Natural killer cell (primary cell): ENCODE data around the gene RYR3. TPM values are rescaled to one million over a fixed set of nuclear protein-coding genes. Genes with fewer than 3 reads are reported as not detected.

ENCODE experiments used
- ATAC-seq, 3 donors: fragments of 150-1000 bp in 2 of 3; fragments of 200-7000 bp in 1 of 3; cut with Tn5 transposase; 1 replicate in 1 of 3; 2 replicates in 2 of 3; pipeline ENCODE4 v1.10.0; 2021; ENCODE audit warnings: mild to moderate bottlenecking in 2 of 3, moderate library complexity in 2 of 3
- DNase-seq, 2 donors: peaks; one replicate each; pipeline versions ENCODE4 v3.0.0 to v3.0.0-alpha.2; 2013 to 2021; ENCODE audit warnings: mixed read lengths in 1 of 2
- H3K27ac ChIP-seq: one replicate; pipeline ENCODE4 v1.5.1; 2013; ENCODE audit warnings: mild to moderate bottlenecking, low read length
- H3K27me3 ChIP-seq: one replicate; pipeline ENCODE4 v1.6.1; 2013; ENCODE audit warnings: low read length; ENCODE audit not compliant: control insufficient read depth, insufficient read depth
- H3K36me3 ChIP-seq: one replicate; pipeline ENCODE4 v1.6.1; 2013; ENCODE audit warnings: low read length; ENCODE audit not compliant: control insufficient read depth, insufficient read depth
- H3K4me1 ChIP-seq: one replicate; pipeline ENCODE4 v1.6.1; 2013; ENCODE audit warnings: low read length; ENCODE audit not compliant: control insufficient read depth, insufficient read depth
- H3K4me3 ChIP-seq: one replicate; pipeline ENCODE4 v1.5.1; 2013; ENCODE audit warnings: low read length
- H3K9me3 ChIP-seq: one replicate; pipeline ENCODE4 v1.6.1; 2013; ENCODE audit warnings: low read length; ENCODE audit not compliant: control insufficient read depth, insufficient read depth
- H3K27ac Mint-ChIP-seq, 2 donors: one replicate each; pipeline ENCODE4 v1.8.0; 2022; ENCODE audit warnings: mild to moderate bottlenecking in 2 of 2, mixed read lengths in 2 of 2, moderate library complexity in 1 of 2
- H3K27me3 Mint-ChIP-seq, 2 donors: one replicate each; pipeline ENCODE4 v1.8.0; 2022; ENCODE audit warnings: low read depth in 2 of 2, mixed read lengths in 2 of 2
- H3K36me3 Mint-ChIP-seq: one replicate; pipeline ENCODE4 v1.8.0; 2022; ENCODE audit warnings: mixed read lengths
- H3K4me1 Mint-ChIP-seq, 2 donors: one replicate each; pipeline ENCODE4 v1.8.0; 2022; ENCODE audit warnings: mixed read lengths in 2 of 2
- H3K4me3 Mint-ChIP-seq: one replicate; pipeline ENCODE4 v1.8.0; 2022; ENCODE audit warnings: mild to moderate bottlenecking, moderate library complexity, mixed read lengths
- H3K9me3 Mint-ChIP-seq, 2 donors: one replicate each; pipeline ENCODE4 v1.8.0; 2022; ENCODE audit warnings: mixed read lengths in 2 of 2
- WGBS: methylation state at CpG from one replicate; pipeline ENCODE4 v1.1.7; 2013; ENCODE audit warnings: missing lambda C conversion rate; ENCODE audit not compliant: insufficient coverage; 5-methylcytosine and 5-hydroxymethylcytosine counted together
- intact Hi-C: fragments of 100-400 bp; cut with micrococcal nuclease; formaldehyde crosslinking; loops from one replicate; pipeline ENCODE4 v1.14.2; 2022
- total RNA-seq, 4 donors: library from RNA; stranded (reverse); fragments of 120-200 nt in 1 of 4; gene quantifications; one replicate each; pipeline versions ENCODE4 v1.2.3 to v1.2.4, GENCODE V29; 2013 to 2022
- TF ChIP-seq, protein P1 (sequence below): fragments of 200-600 bp; IDR thresholded peaks from one replicate; pipeline ENCODE4 v1.8.0; 2022; ENCODE audit warnings: antibody characterized with exemption

RYR3 gene
- total RNA-seq, 3 donors from 2014 or later (not counting 1 experiment from before 2014, with no cell fraction given), result 0.09 to 6.2 TPM; not detected in 1

DNA sequence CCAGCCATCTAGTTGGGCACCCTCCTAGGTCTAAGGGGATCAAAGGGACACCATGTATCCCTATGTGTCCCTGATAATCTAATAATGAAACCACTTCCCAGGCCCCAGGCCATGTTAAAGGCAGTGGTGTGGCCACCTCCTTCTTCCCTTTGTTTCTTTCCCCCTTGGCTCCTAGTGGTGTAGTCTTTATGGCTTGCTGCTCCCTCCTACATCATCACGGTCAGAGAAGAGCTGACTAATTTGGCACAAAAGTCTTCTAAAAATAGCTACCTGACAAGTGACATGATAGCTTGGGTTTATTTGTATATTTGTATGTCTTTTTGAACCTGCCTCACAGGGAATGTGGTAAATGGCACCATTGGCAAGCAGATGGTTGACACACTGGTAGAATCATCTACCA is 526.5 kb downstream of the RYR3 start:
- Mint-ChIP-seq H3K9me3 (no peaks in the 10 kb centered on the region), H3K36me3 (no peaks in the 10 kb centered on the region), H3K27ac (no peak overlapping the region), H3K27me3 (peaks cover 4 to 13% of the 10 kb centered on the region in 2 donors), H3K4me3 (no peak overlapping the region), H3K4me1 (no peaks in the 10 kb centered on the region)
- Histone ChIP-seq H3K4me3 (no peak overlapping the region), H3K36me3 (no peaks in the 10 kb centered on the region), H3K4me1 (no peaks in the 10 kb centered on the region), H3K9me3 (no peaks in the 10 kb centered on the region), H3K27ac (no peak overlapping the region), H3K27me3 (no peaks in the 10 kb centered on the region)
- DNase-seq, result no peak
- WGBS, result no CpG with 5 or more reads among the region's 1 CpG
- no peak for ATAC-seq
- intact Hi-C loops, result no loop called here
- TF ChIP-seq, protein P1, sequence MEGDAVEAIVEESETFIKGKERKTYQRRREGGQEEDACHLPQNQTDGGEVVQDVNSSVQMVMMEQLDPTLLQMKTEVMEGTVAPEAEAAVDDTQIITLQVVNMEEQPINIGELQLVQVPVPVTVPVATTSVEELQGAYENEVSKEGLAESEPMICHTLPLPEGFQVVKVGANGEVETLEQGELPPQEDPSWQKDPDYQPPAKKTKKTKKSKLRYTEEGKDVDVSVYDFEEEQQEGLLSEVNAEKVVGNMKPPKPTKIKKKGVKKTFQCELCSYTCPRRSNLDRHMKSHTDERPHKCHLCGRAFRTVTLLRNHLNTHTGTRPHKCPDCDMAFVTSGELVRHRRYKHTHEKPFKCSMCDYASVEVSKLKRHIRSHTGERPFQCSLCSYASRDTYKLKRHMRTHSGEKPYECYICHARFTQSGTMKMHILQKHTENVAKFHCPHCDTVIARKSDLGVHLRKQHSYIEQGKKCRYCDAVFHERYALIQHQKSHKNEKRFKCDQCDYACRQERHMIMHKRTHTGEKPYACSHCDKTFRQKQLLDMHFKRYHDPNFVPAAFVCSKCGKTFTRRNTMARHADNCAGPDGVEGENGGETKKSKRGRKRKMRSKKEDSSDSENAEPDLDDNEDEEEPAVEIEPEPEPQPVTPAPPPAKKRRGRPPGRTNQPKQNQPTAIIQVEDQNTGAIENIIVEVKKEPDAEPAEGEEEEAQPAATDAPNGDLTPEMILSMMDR, result no peak

DNA sequence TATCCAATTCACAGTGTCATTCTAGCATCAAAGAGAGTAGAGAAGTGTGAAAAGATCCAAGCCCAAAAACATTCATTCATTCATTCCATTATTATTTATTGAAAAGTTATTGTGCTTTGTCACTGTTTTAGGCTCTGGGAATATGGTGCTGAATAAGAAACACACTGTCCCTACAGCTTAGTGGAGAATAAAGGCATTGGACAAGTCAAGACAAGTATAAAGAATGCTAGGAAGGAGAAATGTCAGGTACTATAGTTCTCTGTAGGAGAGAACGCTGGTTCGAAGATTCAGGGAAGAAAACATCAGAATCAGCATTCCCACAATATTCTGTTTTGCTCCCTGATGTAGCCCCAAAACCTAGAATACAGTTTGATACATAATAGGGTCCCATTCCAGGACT is 528.8 kb downstream of the RYR3 start:
- Mint-ChIP-seq H3K4me3 (no peak overlapping the region), H3K27me3 (peaks cover 4 to 13% of the 10 kb centered on the region in 2 donors), H3K36me3 (no peaks in the 10 kb centered on the region), H3K27ac (no peak overlapping the region), H3K4me1 (no peaks in the 10 kb centered on the region), H3K9me3 (no peaks in the 10 kb centered on the region)
- WGBS, result 67% methylated on average over 2 of the region's 2 CpGs
- TF ChIP-seq, protein P1, result no peak
- H3K27me3 ChIP-seq, result no peaks in the 10 kb centered on the region
- intact Hi-C loops, result no loop called here
- ATAC-seq, result no peak
- H3K4me1 ChIP-seq, result no peaks in the 10 kb centered on the region
- no peaks in the 10 kb centered on the region for H3K36me3 ChIP-seq
- H3K9me3 ChIP-seq, result no peaks in the 10 kb centered on the region
- H3K4me3 ChIP-seq, result no peak overlapping the region
- no peak overlapping the region for H3K27ac ChIP-seq
- no peak for DNase-seq

GRCh38 chr15:33840615-33841014 is 529.8 kb downstream of the RYR3 start:
- Mint-ChIP-seq H3K9me3 (no peaks in the 10 kb centered on the region), H3K27ac (no peak overlapping the region), H3K27me3 (peaks cover 4 to 13% of the 10 kb centered on the region in 2 donors), H3K4me3 (no peak overlapping the region), H3K36me3 (no peaks in the 10 kb centered on the region), H3K4me1 (no peaks in the 10 kb centered on the region)
- H3K36me3 ChIP-seq, result no peaks in the 10 kb centered on the region
- DNase-seq, result no peak
- no peak for ATAC-seq
- WGBS, result 91% methylated on average over 3 of the region's 3 CpGs
- no peaks in the 10 kb centered on the region for H3K9me3 ChIP-seq
- no peaks in the 10 kb centered on the region for H3K27me3 ChIP-seq
- H3K27ac ChIP-seq, result no peak overlapping the region
- H3K4me3 ChIP-seq, result no peak overlapping the region
- TF ChIP-seq, protein P1, result no peak
- H3K4me1 ChIP-seq, result no peaks in the 10 kb centered on the region
- intact Hi-C loops, result no loop called here

DNA sequence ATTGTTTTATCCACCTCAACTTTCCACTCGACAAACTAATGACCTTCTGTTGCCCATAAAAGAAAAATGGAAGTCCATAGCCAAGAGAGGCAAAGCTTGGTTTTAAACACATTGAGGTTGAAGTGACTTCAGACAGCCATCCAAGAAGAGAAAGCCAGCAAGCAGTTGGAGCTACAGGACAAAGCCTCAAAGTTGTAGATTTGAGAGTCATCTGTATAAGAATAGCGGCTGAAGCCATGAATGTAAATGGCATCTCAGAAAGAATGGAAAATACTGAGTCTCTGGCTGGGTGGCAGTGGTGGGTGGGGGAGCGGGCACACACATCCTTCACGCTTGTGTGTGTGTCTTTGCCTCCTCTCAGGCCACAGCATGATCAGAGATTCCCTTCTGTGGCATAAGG is 533.4 kb downstream of the RYR3 start:
- ATAC-seq (no peak), DNase-seq (no peak)
- Histone ChIP-seq H3K36me3 (no peaks in the 10 kb centered on the region), H3K9me3 (no peaks in the 10 kb centered on the region), H3K27me3 (no peaks in the 10 kb centered on the region), H3K27ac (no peak overlapping the region), H3K4me1 (no peaks in the 10 kb centered on the region), H3K4me3 (no peak overlapping the region)
- Mint-ChIP-seq H3K27me3 (peaks cover 4 to 6% of the 10 kb centered on the region in 2 donors), H3K27ac (no peak overlapping the region), H3K9me3 (no peaks in the 10 kb centered on the region), H3K4me1 (no peaks in the 10 kb centered on the region), H3K36me3 (no peaks in the 10 kb centered on the region), H3K4me3 (no peak overlapping the region)
- TF ChIP-seq, protein P1, result no peak
- intact Hi-C loops, result no loop called here
- 87% methylated on average over 4 of the region's 4 CpGs for WGBS
